K562 (cell line): ENCODE measurements around the gene FAM53A. TPM values are rescaled to one million over a fixed set of nuclear protein-coding genes. Genes with fewer than 3 reads are reported as not detected.

Experiments used
- C11orf30 ChIP-seq: fragments of 450-650 bp; IDR thresholded peaks from 2 replicates; pipeline ENCODE4 v1.6.1; 2016; ENCODE audit warnings: low read depth, mild to moderate bottlenecking
- CHD2 ChIP-seq: IDR thresholded peaks from 2 replicates; pipeline ENCODE4 v1.6.1; 2011; ENCODE audit warnings: low read depth, low read length
- GMEB1 ChIP-seq: fragments of 250-450 bp; sonication (Bioruptor Pico); IDR thresholded peaks from 2 replicates; pipeline ENCODE4 v1.4.0; 2020; ENCODE audit warnings: mild to moderate bottlenecking
- HDGF ChIP-seq: fragments of 450-650 bp; IDR thresholded peaks from 2 replicates; pipeline ENCODE4 v1.6.1; 2016
- HNRNPL ChIP-seq: fragments of 200-400 bp; formaldehyde crosslinking; IDR thresholded peaks from 2 replicates; pipeline ENCODE4 v1.6.1; 2017; ENCODE audit warnings: low read depth, mild to moderate bottlenecking, low read length
- NCOR1 ChIP-seq: fragments of 450-650 bp; IDR thresholded peaks from 2 replicates; pipeline ENCODE4 v1.6.1; 2016; ENCODE audit warnings: mild to moderate bottlenecking, moderate library complexity
- SNAPC5 ChIP-seq: fragments of 250-450 bp; sonication (Bioruptor Pico); IDR thresholded peaks from 2 replicates; pipeline ENCODE4 v1.8.0; 2021; ENCODE audit warnings: moderate library complexity, mild to moderate bottlenecking, inconsistent platforms
- ZFPM2 ChIP-seq: fragments of 250-450 bp; sonication (Bioruptor Pico); IDR thresholded peaks from 2 replicates; pipeline ENCODE4 v1.5.1; 2022; ENCODE audit warnings: mild to moderate bottlenecking
- ZNF12 ChIP-seq: sonication (generic); formaldehyde crosslinking; IDR thresholded peaks from 2 replicates; pipeline ENCODE4 v1.4.0; 2020; ENCODE audit warnings: mild to moderate bottlenecking, missing genetic modification reagents
- ZNF449 ChIP-seq: fragments of 250-450 bp; sonication (Bioruptor Pico); IDR thresholded peaks from 2 replicates; pipeline ENCODE4 v1.8.0; 2022; ENCODE audit warnings: moderate library complexity, mild to moderate bottlenecking, inconsistent platforms
- polyA plus RNA-seq, 8 experiments: library from polyadenylated mRNA; depleted of rRNA in 4 of 8; stranded (reverse) in 5 of 8; unstranded in 3 of 8; fragments of >200 nt; fragmentation: Nextera tagmentation in 2 of 8; fragmentation: Illumina TruSeq in 1 of 8; extraction: Ambion mirVana in 2 of 8; extraction: Trizol in 1 of 8; gene quantifications; 2 replicates each; pipeline versions ENCODE4 v1.2.1 to v1.2.3, GENCODE V29; 2011 to 2014; ENCODE audit warnings: inconsistent platforms in 1 of 8, missing spikeins in 1 of 8
- total RNA-seq, 7 experiments: library from RNA; depleted of rRNA in 6 of 7; stranded (reverse); fragments of >200 nt in 6 of 7; fragmentation: Illumina TruSeq in 2 of 7; extraction: Trizol in 2 of 7; gene quantifications; 2 replicates each; pipeline versions ENCODE4 v1.2.1 to v1.2.3, GENCODE V29; 2011 to 2021; ENCODE audit warnings: low replicate concordance in 1 of 7
- TF ChIP-seq, protein P1 (sequence below): sonication (generic); formaldehyde crosslinking; IDR thresholded peaks from 2 replicates; pipeline ENCODE4 v1.8.1; 2023; ENCODE audit warnings: mild to moderate bottlenecking, missing genetic modification reagents

FAM53A gene
- total and polyA plus RNA-seq, 9 of the 15 experiments (the other 6 are each of a cell fraction or from before 2014, with no cell fraction given), result 0.53 to 2.7 (median 1.4) TPM; not detected in 2

GRCh38 chr4:1721003-1721665 is 37.0 kb upstream of the FAM53A start, which contains the start of the genes TACC3 and TMEM129 (continued):
- TF ChIP-seq, protein P1, sequence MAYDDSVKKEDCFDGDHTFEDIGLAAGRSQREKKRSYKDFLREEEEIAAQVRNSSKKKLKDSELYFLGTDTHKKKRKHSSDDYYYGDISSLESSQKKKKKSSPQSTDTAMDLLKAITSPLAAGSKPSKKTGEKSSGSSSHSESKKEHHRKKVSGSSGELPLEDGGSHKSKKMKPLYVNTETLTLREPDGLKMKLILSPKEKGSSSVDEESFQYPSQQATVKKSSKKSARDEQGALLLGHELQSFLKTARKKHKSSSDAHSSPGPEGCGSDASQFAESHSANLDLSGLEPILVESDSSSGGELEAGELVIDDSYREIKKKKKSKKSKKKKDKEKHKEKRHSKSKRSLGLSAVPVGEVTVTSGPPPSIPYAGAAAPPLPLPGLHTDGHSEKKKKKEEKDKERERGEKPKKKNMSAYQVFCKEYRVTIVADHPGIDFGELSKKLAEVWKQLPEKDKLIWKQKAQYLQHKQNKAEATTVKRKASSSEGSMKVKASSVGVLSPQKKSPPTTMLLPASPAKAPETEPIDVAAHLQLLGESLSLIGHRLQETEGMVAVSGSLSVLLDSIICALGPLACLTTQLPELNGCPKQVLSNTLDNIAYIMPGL, result no peak
- TF ChIP-seq GMEB1 (CRISPR knock-in tag), result peak; percentile 49; the same call in 1 of the 2 replicates
- no peak for TF ChIP-seq SNAPC5
- TF ChIP-seq C11orf30, result peak; percentile 54; the same call in 1 of the 2 replicates
- TF ChIP-seq HDGF, result no peak
- TF ChIP-seq ZNF12, result no peak
- no peak for TF ChIP-seq ZNF449 (CRISPR knock-in tag)
- no peak for TF ChIP-seq ZFPM2 (CRISPR knock-in tag)
- TF ChIP-seq HNRNPL, result no peak
- no peak for TF ChIP-seq CHD2
- 0 out of 2 replicates have a peak, but pooled peaks have one; percentile 9 for TF ChIP-seq NCOR1
